ENCODE results near the gene KIF5C. TPM values are rescaled to one million over a fixed set of nuclear protein-coding genes. Genes with fewer than 3 reads are reported as not detected.

The KIF5C gene
- total RNA-seq, 1 donor from 2014 or later: not detected

- FAIRE-seq (no peak), DNase-seq (ENCODE audit: low read depth) (no peak)
- no peak for TF ChIP-seq CTCF (IDR thresholded peaks at IDR 0.05; ENCODE audit: insufficient read depth, low read length, severe bottlenecking)
- Histone ChIP-seq H3K4me3 (ENCODE audit: low read depth, low read length) (no peak overlapping the region), H3K36me3 (ENCODE audit: control insufficient read depth, insufficient read depth, low read length) (no peaks in the 10 kb centered on the region), H3K27me3 (ENCODE audit: control insufficient read depth, insufficient read depth, low read length) (no peaks in the 10 kb centered on the region)
Observed at GRCh38 chr2:149021761-149022160, 146.7 kb downstream of the KIF5C start.

GRCh38 chr2:149023091-149023490, 148.1 kb downstream of the KIF5C start:
- no peak for TF ChIP-seq CTCF (IDR thresholded peaks at IDR 0.05; ENCODE audit: insufficient read depth, low read length, severe bottlenecking)
- H3K27me3 ChIP-seq (ENCODE audit: control insufficient read depth, insufficient read depth, low read length): no peaks in the 10 kb centered on the region
- no peak for DNase-seq (ENCODE audit: low read depth)
- H3K4me3 ChIP-seq (ENCODE audit: low read depth, low read length): no peak overlapping the region
- H3K36me3 ChIP-seq (ENCODE audit: control insufficient read depth, insufficient read depth, low read length): no peaks in the 10 kb centered on the region
- no peak for FAIRE-seq

DNA sequence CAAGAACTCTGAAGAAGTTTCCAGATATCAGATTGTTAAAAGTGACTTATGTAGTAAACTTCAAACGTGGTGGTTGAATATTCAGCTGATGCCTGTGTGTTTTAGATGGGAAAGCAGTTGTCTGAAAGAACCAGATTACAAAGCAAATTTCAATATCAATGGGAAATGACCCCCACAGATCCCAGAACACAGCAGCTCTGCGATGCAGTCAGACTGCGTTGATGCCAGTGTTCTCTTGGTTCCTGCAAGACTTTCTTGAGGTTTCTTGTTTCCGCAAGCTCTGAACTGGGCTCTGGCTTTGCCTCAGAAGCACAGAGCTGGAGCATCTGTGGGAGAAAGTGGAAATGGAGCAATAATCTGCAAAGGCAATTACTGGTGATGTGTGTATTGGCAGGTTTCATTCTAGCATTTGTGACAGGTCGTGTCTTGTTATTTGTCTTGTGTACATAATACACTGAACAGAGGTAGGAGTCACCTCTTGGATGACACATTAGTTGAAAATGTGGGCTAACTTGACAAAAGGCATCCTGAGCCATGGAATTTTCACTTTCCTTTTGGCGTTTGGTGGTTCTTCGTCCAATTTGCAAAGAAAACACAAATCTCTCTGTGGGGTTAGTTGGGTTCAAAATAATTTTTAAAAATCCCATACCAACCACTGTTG, 152.7 kb downstream of the KIF5C start:
- Histone ChIP-seq H3K27me3 (ENCODE audit: control insufficient read depth, insufficient read depth, low read length) (no peaks in the 10 kb centered on the region), H3K4me3 (ENCODE audit: low read depth, low read length) (no peak overlapping the region), H3K36me3 (ENCODE audit: control insufficient read depth, insufficient read depth, low read length) (no peaks in the 10 kb centered on the region)
- FAIRE-seq: no peak
- DNase-seq (ENCODE audit: low read depth): peak; percentile 98
- no peak for TF ChIP-seq CTCF (IDR thresholded peaks at IDR 0.05; ENCODE audit: insufficient read depth, low read length, severe bottlenecking)

- no peaks in the 10 kb centered on the region for H3K36me3 ChIP-seq (ENCODE audit: control insufficient read depth, insufficient read depth, low read length)
- DNase-seq (ENCODE audit: low read depth): no peak
- H3K4me3 ChIP-seq (ENCODE audit: low read depth, low read length): no peak overlapping the region
- TF ChIP-seq CTCF (IDR thresholded peaks at IDR 0.05; ENCODE audit: insufficient read depth, low read length, severe bottlenecking): no peak
- H3K27me3 ChIP-seq (ENCODE audit: control insufficient read depth, insufficient read depth, low read length): no peaks in the 10 kb centered on the region
- no peak for FAIRE-seq
Observed at GRCh38 chr2:149028377-149028776, 153.3 kb downstream of the KIF5C start.

DNA sequence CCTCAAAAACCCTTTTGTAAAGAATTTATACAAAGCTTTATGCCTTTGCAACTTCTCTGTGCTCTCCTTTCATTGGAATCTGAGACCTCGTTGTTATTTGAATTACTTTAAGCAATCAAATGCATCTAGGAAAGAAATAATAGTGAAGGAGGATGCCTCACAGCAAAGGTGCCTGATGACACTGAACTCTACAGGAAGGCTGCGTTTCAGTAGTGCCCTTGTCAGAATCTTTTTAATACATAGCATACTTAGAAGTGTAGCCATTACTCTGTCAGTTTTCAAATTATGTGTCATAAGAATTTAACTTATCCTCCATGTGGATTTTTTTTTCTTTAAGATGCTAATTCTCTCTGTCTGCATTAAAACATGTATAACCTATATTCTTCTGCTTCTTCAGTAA, 153.9 kb downstream of the KIF5C start:
- H3K27me3 ChIP-seq (ENCODE audit: control insufficient read depth, insufficient read depth, low read length): no peaks in the 10 kb centered on the region
- DNase-seq (ENCODE audit: low read depth): no peak
- no peaks in the 10 kb centered on the region for H3K36me3 ChIP-seq (ENCODE audit: control insufficient read depth, insufficient read depth, low read length)
- TF ChIP-seq CTCF (IDR thresholded peaks at IDR 0.05; ENCODE audit: insufficient read depth, low read length, severe bottlenecking): no peak
- H3K4me3 ChIP-seq (ENCODE audit: low read depth, low read length): no peak overlapping the region
- FAIRE-seq: no peak
